Right atrium auricular region (tissue), 2 donors: Measurements from ENCODE around the gene TTC34. TPM values are rescaled to one million over a fixed set of nuclear protein-coding genes. Genes with fewer than 3 reads are reported as not detected.

Experiments used
- DNase-seq: peaks from one replicate; pipeline ENCODE4 v3.0.0-alpha.2; 2019; ENCODE audit warnings: low spot score
- H3K27ac ChIP-seq, 2 donors: fragments of 200-600 bp; sonication (generic); 1 replicate in 1 of 2; 2 replicates in 1 of 2; pipeline ENCODE4 v1.5.1; 2016 to 2019
- H3K27me3 ChIP-seq, 2 donors: fragments of 200-600 bp; sonication (generic); one replicate each; pipeline versions ENCODE4 v1.5.1 to v1.6.0; 2017 to 2019
- H3K36me3 ChIP-seq: fragments of 200-600 bp; sonication (generic); one replicate; pipeline ENCODE4 v1.5.1; 2016
- H3K4me1 ChIP-seq, 2 donors: fragments of 200-600 bp; sonication (generic); one replicate each; pipeline versions ENCODE4 v1.5.1 to v1.6.0; 2017 to 2019
- H3K4me3 ChIP-seq, 2 donors: fragments of 200-600 bp; sonication (generic); 1 replicate in 1 of 2; 2 replicates in 1 of 2; pipeline ENCODE4 v1.5.1; 2017 to 2019; ENCODE audit warnings: mild to moderate bottlenecking in 1 of 2, moderate library complexity in 1 of 2
- H3K9me3 ChIP-seq, 2 donors: fragments of 200-600 bp; sonication (generic); one replicate each; pipeline ENCODE4 v1.5.1; 2019
- total RNA-seq, 2 donors: library from RNA; depleted of rRNA; stranded (reverse); fragments of >200 nt; gene quantifications; one replicate each; pipeline ENCODE4 v1.1.0, GENCODE V29; 2016
- TF ChIP-seq, protein P1 (sequence below), 2 donors: fragments of 200-600 bp; sonication (generic); IDR thresholded peaks; one replicate each; pipeline ENCODE4 v1.5.1; 2019; ENCODE audit warnings: antibody characterized with exemption in 2 of 2

Gene TTC34
- total RNA-seq, 2 donors from 2014 or later = 0.08 to 0.11 TPM

DNA sequence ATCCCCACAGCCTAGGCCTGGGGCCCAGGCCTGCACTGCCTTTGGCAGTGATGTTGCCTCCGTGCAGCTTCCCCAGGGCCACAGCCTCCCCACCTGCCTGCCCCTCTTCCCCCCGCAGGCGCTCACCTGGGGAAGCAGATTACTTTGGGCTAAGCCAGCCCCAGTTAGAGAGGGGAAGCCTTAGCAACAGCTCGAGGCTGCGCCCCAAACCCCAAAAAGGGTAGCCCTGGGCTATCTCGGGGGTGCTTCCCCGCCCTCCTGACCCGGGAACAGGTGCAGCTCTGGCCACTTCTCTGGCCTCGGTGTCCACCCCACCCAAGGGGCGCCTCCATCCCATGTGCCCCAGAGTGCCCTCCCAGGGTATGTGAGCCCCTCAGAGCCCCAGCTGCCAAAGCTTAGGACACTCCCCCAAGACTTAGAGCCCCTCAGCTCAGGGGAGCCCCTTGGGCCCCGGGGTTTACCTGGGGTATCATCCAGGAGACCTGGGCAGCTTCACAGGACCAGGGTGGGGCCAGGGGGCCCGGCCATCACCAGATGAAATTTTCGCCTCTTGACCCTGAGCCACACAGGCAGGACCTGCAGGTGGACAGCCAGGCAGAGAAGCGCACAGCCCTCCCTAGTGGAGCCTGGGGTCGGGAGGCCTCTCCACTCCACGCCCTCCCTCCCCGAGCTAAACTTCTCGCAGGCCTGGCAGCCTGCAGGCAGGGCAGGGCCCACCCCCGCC, 3.3 kb upstream of the TTC34 start:
- DNase-seq = no peak
- Histone ChIP-seq H3K27ac (no peak overlapping the region), H3K9me3 (no peaks in the 10 kb centered on the region), H3K4me3 (no peak overlapping the region), H3K4me1 (no peaks in the 10 kb centered on the region), H3K36me3 (no peaks in the 10 kb centered on the region), H3K27me3 (no peaks in the 10 kb centered on the region)
- TF ChIP-seq, protein P1, sequence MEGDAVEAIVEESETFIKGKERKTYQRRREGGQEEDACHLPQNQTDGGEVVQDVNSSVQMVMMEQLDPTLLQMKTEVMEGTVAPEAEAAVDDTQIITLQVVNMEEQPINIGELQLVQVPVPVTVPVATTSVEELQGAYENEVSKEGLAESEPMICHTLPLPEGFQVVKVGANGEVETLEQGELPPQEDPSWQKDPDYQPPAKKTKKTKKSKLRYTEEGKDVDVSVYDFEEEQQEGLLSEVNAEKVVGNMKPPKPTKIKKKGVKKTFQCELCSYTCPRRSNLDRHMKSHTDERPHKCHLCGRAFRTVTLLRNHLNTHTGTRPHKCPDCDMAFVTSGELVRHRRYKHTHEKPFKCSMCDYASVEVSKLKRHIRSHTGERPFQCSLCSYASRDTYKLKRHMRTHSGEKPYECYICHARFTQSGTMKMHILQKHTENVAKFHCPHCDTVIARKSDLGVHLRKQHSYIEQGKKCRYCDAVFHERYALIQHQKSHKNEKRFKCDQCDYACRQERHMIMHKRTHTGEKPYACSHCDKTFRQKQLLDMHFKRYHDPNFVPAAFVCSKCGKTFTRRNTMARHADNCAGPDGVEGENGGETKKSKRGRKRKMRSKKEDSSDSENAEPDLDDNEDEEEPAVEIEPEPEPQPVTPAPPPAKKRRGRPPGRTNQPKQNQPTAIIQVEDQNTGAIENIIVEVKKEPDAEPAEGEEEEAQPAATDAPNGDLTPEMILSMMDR (IDR thresholded peaks at IDR 0.05) = no peak

DNA sequence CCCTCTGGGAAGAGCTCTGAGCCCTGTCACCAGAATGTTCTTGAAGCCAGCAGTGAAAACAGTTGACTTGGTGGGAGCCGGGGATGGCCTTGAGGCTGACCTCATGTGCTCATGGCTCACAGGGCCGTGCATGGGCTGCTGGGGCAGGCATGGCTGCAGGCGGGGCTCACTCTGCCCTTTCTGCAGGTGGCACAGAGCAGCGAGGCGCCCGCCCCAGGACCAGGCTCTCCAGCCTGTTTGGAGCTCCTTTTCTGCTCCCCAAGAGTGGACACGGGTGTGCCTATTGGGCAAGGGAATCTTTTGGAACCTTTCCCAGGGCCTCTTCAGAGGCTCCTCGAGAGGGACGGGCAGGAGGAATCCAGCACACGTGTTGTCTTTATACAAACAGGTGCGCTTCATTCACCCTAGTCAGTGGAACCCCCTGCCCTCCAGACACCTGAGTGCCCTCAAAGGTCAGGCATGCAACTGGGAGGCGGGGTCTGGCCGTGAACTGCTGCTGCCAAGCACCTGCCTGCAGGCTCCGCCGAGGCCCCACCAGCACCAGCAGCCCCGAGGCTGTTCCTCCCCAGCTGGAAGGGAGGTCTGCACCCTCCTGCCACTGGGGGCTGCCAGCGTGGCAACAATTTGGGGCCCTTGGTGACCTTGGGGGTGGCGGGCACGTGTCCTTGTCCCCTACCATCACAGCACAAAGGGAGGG, 2.6 kb upstream of the TTC34 start:
- Histone ChIP-seq H3K4me3 (no peak overlapping the region), H3K4me1 (no peaks in the 10 kb centered on the region), H3K9me3 (no peaks in the 10 kb centered on the region), H3K36me3 (no peaks in the 10 kb centered on the region), H3K27ac (no peak overlapping the region), H3K27me3 (no peaks in the 10 kb centered on the region)
- TF ChIP-seq, protein P1 (IDR thresholded peaks at IDR 0.05) = no peak
- no peak for DNase-seq

DNA sequence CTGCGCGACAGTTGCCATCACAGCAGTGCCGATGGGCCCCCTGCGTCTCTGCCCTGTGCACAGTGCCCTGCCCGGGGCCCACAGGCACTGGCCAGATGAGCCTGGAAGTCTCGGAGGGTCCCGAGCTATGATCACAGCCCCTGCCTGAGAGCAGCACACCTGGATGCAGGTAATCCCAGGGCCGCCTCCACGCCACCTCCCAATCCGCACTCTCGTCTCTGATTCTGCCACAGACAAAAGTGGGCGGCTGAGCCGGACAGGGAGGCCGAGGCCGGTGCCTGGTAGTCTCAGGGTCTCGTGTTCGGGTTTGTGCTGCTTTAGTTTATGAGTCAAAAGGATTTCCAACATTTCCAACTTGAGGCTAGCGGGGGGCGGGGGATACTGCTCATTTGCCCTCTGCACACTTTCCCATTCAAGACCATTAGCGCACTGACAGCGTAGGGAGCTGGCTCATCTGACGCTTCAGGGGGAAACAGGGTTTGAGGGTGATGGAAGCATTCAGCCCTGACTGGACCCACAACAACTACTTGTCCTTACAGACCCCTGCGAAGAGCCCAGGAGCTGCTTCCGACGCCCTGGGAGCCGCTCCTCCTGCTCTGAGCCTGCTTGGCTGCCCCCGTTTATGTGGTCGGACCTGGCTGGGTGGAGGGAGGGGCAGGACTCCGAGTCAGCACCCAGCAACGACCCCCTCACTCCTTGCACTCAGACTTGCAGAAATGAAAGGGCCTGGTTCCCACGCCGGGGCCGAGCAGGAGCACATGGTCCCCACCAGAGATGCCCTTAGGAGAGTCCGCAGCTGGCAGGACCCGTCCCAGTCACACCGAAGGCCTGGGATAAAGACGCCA, 1.8 kb upstream of the TTC34 start:
- Histone ChIP-seq H3K27ac (no peak overlapping the region), H3K27me3 (no peaks in the 10 kb centered on the region), H3K4me3 (no peak overlapping the region), H3K4me1 (no peaks in the 10 kb centered on the region), H3K9me3 (no peaks in the 10 kb centered on the region), H3K36me3 (no peaks in the 10 kb centered on the region)
- TF ChIP-seq, protein P1 (IDR thresholded peaks at IDR 0.05) = no peak
- no peak for DNase-seq

DNA sequence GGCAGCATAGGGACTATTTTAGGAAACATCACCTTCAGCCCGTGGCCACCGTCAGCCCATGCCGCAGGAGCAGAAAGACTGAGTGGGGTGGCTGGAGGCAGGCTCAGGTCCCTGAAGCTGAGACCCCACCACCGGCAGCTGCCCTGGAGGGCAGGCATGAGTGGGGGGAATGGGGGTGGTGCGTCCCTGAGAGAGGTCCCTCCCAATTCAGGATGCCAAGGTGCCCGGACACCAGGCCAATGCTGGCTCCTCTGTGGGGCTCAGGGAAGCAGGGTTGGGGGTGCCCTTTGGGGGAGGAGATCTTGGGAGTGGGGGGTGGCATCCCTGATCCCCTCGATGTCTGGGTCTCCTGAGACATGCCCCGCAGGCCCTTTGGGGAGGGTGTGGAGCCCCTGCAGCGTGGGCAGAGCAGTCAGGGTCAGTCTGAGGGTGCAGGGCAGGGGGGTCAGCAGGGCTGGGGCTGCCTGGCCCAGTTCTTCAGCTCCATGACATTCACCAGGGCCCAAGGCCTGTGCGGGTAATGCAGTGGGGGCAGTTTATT, 998 bp upstream of the TTC34 start:
- H3K9me3 ChIP-seq = no peaks in the 10 kb centered on the region
- DNase-seq = no peak
- no peak overlapping the region for H3K4me3 ChIP-seq
- TF ChIP-seq, protein P1 (IDR thresholded peaks at IDR 0.05) = no peak
- H3K27ac ChIP-seq = no peak overlapping the region
- no peaks in the 10 kb centered on the region for H3K27me3 ChIP-seq
- no peaks in the 10 kb centered on the region for H3K4me1 ChIP-seq
- no peaks in the 10 kb centered on the region for H3K36me3 ChIP-seq

DNA sequence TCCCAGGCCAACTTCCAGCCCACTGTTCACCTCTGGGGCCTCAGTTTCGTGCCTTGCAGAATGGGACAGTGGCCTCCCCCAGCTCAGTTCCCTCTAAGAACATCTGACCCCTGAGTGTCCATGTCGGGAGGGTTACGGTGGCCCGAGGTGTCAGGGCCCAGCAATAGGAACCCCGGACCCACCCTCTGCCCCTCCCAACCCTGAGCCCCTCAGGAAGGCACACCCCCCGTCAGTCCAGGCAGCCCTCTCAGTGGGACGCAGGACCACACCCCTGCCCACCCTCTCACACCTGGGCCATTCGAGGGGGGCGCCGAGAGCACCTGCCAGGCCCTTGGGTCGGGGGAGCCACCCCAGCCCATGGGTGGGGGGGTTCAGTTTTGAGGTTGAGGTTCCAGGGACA, 447 bp downstream of the TTC34 start:
- Histone ChIP-seq H3K9me3 (no peaks in the 10 kb centered on the region), H3K36me3 (no peaks in the 10 kb centered on the region), H3K4me1 (no peaks in the 10 kb centered on the region), H3K4me3 (no peak overlapping the region), H3K27me3 (no peaks in the 10 kb centered on the region), H3K27ac (no peak overlapping the region)
- no peak for DNase-seq
- TF ChIP-seq, protein P1 (IDR thresholded peaks at IDR 0.05) = no peak
